Natural killer cell treated with Interleukin-12 subunit alpha and Interleukin-12 subunit beta and Interleukin-15 and Interleukin-18, amount 100 ng/mL, for 72 hours (primary cell): ENCODE results near the gene PAN3. TPM values are rescaled to one million over a fixed set of nuclear protein-coding genes. Genes with fewer than 3 reads are reported as not detected.

Source experiments
- total RNA-seq, 2 donors: library from RNA; stranded (reverse); gene quantifications; one replicate each; pipeline ENCODE4 v1.2.3, GENCODE V29; 2022

PAN3 gene
- total RNA-seq, 2 donors from 2014 or later: 38.5 to 43.2 TPM

Other genes with a start within 250 kb of the PAN3 start
- gene PDX1, start 218.5 kb upstream of the PAN3 start, total RNA-seq: not detected
- not detected for gene CDX2, start 169.2 kb upstream of the PAN3 start, total RNA-seq
- gene URAD, start 149.9 kb upstream of the PAN3 start, total RNA-seq: not detected
- not detected for gene FLT3, start 38.0 kb upstream of the PAN3 start, total RNA-seq